ENCODE measurements around the gene MAPKBP1.

DNA sequence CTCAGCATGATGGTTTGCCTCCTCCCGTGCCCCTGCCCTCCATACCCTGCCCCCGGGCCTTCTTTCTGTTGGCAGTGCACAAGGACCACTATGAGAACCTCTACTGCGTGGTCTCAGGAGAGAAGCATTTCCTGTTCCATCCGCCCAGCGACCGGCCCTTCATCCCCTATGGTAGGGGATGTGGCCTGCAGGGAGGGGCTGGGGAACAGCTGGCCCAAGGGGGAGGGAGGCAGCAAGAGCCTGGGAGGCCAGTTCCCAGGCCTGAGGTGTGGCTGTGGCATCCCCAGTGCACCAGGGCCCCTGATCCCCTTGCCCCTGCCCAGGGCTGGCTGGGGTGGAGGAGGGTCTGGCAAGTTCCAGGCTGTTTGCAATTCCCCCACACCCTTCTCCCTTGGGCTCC, 61.8 kb downstream of the MAPKBP1 start:
- TF ChIP-seq, protein P1, sequence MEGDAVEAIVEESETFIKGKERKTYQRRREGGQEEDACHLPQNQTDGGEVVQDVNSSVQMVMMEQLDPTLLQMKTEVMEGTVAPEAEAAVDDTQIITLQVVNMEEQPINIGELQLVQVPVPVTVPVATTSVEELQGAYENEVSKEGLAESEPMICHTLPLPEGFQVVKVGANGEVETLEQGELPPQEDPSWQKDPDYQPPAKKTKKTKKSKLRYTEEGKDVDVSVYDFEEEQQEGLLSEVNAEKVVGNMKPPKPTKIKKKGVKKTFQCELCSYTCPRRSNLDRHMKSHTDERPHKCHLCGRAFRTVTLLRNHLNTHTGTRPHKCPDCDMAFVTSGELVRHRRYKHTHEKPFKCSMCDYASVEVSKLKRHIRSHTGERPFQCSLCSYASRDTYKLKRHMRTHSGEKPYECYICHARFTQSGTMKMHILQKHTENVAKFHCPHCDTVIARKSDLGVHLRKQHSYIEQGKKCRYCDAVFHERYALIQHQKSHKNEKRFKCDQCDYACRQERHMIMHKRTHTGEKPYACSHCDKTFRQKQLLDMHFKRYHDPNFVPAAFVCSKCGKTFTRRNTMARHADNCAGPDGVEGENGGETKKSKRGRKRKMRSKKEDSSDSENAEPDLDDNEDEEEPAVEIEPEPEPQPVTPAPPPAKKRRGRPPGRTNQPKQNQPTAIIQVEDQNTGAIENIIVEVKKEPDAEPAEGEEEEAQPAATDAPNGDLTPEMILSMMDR (IDR thresholded peaks at IDR 0.05) = no peak
- no peak for TF ChIP-seq POLR2A (IDR thresholded peaks at IDR 0.05)

Measured in heart left ventricle (tissue), 13 donors.